Measurements from ENCODE around the gene PRDM8.

PRDM8 gene

DNA sequence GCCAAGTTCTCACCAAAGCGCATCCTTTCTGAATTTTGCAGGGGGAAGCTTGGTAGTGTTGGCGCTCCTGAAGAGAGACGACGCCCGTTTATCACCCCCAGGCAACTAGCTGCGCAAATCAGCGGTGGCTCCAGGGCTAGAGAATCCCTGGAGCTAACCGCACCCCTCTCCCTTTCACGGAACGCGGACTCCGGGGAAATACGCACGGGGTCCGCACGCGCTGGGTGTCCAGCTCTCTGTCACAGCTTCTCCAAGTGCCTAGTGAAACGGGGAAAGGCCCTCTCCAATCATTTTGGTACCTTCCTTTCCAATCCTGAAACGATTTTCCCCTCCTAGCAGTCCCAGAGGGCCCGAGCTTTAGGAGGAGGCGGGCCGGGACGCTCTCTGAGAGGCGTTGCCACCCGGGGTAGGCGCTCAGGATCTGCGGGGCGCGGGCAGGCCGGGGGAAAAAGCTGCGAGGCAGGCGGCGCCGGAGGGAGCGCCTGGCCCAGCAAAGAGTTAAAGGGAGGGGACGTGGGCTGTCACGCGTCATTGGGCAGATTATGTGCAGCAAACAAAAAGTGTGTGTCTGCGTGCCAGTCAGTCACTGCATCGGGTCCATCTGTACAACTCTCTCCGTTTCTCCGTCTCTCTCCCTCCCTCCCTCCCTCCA is at the start of gene PRDM8:
TSS of gene PRDM8 (plus strand) at position 582 of the 652 bp plus-strand sequence. CDS start 2,578 bp downstream, outside the sequence.
- H3K4me3 ChIP-seq (ENCODE audit: low read depth, low read length), result no peak within 1 kb of the TSS
- no peak for DNase-seq (ENCODE audit: low read depth)

DNA sequence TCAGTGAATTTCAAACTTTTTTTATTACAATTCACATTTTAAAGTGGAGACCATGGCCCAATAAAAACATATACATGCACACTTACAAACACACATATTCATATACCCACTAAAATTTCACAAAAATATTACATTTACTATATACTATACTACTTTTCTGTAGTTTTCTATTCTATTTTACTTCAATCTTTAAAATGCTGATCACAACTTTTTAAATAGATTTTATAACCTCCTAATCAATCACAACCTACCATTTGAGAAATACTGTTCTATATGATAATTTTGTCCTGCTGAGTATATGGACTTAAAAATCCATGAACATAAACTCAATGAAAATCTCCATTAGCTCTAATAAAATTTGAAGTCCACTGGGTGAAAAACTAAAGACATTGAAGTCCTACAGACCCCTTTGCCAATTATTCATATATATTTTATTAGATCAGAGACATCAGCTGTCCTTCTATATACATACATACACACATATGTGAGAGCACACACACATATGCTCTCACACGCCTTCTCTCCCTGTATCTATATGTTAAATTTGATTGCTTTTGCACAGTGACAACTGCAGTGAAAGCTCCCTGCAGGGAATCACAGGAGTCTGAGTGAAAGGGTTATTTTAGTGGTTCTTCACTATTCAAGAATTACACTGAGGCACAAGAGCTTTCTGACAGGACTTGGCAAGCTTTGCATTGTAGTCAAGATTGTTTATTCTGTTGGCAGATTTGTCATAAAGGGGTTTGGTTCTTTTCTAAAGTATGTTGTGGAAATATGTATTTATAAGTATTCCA is 46.7 kb upstream of the PRDM8 start:
- no peak overlapping the region for H3K4me3 ChIP-seq (ENCODE audit: low read depth, low read length)
- DNase-seq (ENCODE audit: low read depth), result no peak
- TF ChIP-seq, protein P1, sequence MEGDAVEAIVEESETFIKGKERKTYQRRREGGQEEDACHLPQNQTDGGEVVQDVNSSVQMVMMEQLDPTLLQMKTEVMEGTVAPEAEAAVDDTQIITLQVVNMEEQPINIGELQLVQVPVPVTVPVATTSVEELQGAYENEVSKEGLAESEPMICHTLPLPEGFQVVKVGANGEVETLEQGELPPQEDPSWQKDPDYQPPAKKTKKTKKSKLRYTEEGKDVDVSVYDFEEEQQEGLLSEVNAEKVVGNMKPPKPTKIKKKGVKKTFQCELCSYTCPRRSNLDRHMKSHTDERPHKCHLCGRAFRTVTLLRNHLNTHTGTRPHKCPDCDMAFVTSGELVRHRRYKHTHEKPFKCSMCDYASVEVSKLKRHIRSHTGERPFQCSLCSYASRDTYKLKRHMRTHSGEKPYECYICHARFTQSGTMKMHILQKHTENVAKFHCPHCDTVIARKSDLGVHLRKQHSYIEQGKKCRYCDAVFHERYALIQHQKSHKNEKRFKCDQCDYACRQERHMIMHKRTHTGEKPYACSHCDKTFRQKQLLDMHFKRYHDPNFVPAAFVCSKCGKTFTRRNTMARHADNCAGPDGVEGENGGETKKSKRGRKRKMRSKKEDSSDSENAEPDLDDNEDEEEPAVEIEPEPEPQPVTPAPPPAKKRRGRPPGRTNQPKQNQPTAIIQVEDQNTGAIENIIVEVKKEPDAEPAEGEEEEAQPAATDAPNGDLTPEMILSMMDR (IDR thresholded peaks at IDR 0.05; ENCODE audit: low read depth, low read length), result no peak
- TF ChIP-seq POLR2A (IDR thresholded peaks at IDR 0.05; ENCODE audit: extremely low read depth, insufficient read length) (no peak), MYC (IDR thresholded peaks at IDR 0.05; ENCODE audit: low read depth, low read length) (no peak)
- TF ChIP-seq, protein P2, sequence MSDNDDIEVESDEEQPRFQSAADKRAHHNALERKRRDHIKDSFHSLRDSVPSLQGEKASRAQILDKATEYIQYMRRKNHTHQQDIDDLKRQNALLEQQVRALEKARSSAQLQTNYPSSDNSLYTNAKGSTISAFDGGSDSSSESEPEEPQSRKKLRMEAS (IDR thresholded peaks at IDR 0.05; ENCODE audit: low read depth, low read length), result no peak

More for the DNA sequence above, at the start of gene PRDM8:
- TF ChIP-seq MYC (IDR thresholded peaks at IDR 0.05; ENCODE audit: low read depth, low read length), result no peak
- TF ChIP-seq POLR2A (IDR thresholded peaks at IDR 0.05; ENCODE audit: extremely low read depth, insufficient read length), result no peak
- TF ChIP-seq, protein P1 (IDR thresholded peaks at IDR 0.05; ENCODE audit: low read depth, low read length), result no peak
- TF ChIP-seq, protein P2 (IDR thresholded peaks at IDR 0.05; ENCODE audit: low read depth, low read length), result no peak

DNA sequence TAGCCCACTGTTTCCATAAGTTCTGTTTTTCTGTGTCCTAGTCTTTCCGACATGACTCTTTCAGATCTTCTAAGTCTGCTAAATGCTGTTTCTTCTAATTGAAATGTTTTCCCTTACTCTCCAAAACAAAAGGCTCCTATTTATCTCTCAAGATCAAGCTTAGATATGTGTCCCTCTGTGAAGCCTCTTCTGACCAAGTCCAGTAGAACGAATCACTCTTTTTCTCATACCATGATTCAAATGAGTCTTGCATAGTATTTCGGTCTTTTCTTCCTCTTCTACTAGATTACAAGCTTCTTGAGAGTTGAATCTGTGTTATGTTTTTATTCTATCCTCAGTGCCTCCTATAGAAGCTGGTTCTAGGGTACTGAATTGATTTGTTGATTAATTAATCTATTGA is 45.3 kb upstream of the PRDM8 start:
- DNase-seq (ENCODE audit: low read depth), result no peak

DNA sequence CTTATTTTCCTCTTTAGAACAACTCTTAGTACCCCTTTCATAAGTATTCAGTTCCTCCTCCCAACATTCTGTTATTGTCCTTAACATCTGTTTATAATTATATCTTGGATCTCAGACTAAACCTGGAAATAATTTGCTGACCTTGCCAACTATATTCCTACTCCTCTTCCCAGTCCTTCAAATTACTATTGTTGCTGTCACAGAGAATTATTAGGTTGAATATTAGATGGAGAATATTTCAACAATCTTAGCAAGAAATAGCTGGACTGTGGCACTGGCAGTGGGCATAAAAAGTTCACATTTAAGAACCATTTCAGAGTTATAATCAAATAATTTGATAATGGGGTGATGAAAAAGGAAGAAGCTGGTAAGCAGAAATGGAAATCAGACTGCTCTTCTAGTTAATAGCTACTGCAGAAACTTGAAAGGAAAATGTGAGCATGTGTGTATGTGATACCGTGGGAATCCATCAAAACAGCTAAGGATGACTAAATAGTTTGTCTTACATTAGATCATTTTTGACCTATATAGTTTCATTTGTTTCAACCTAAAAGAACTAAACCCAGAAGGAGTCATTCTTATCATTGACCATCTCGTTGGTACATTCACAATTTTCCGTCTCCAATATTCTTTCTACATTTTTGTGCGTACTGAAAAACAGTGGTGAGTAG is 43.3 kb upstream of the PRDM8 start:
- no peak for DNase-seq (ENCODE audit: low read depth)
- H3K4me3 ChIP-seq (ENCODE audit: low read depth, low read length), result no peak overlapping the region
- TF ChIP-seq, protein P1 (IDR thresholded peaks at IDR 0.05; ENCODE audit: low read depth, low read length), result no peak
- TF ChIP-seq POLR2A (IDR thresholded peaks at IDR 0.05; ENCODE audit: extremely low read depth, insufficient read length) (no peak), MYC (IDR thresholded peaks at IDR 0.05; ENCODE audit: low read depth, low read length) (no peak)
- TF ChIP-seq, protein P2 (IDR thresholded peaks at IDR 0.05; ENCODE audit: low read depth, low read length), result no peak

More for the DNA sequence above, 45.3 kb upstream of the PRDM8 start:
- no peak for TF ChIP-seq MYC (IDR thresholded peaks at IDR 0.05; ENCODE audit: low read depth, low read length)
- TF ChIP-seq POLR2A (IDR thresholded peaks at IDR 0.05; ENCODE audit: extremely low read depth, insufficient read length), result no peak
- TF ChIP-seq, protein P2 (IDR thresholded peaks at IDR 0.05; ENCODE audit: low read depth, low read length), result no peak
- TF ChIP-seq, protein P1 (IDR thresholded peaks at IDR 0.05; ENCODE audit: low read depth, low read length), result no peak
- no peak overlapping the region for H3K4me3 ChIP-seq (ENCODE audit: low read depth, low read length)

DNA sequence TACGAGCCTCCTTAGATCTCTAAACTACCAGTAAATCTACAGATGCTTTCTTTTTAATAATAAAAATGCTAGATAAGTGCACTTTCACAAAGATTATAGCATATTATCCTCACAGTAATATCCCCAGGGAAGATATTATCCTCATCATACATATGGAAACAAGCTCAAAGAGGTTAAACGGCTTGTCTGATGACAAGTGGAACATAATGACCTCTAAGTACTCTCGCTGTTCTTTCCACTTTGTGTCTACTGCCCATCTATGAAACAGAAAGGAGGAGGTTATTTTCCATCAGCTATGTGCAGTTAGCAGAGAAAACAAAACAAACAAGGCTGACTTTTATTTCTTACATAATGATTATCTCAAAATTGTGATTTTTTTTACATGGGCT is 42.8 kb upstream of the PRDM8 start:
- H3K4me3 ChIP-seq (ENCODE audit: low read depth, low read length), result no peak overlapping the region
- DNase-seq (ENCODE audit: low read depth), result no peak
- TF ChIP-seq MYC (IDR thresholded peaks at IDR 0.05; ENCODE audit: low read depth, low read length) (no peak), POLR2A (IDR thresholded peaks at IDR 0.05; ENCODE audit: extremely low read depth, insufficient read length) (no peak)
- TF ChIP-seq, protein P2 (IDR thresholded peaks at IDR 0.05; ENCODE audit: low read depth, low read length), result no peak
- TF ChIP-seq, protein P1 (IDR thresholded peaks at IDR 0.05; ENCODE audit: low read depth, low read length), result no peak

Measured in NB4 (cell line).